ENCODE data around the gene ITCH. TPM values are rescaled to one million over a fixed set of nuclear protein-coding genes. Genes with fewer than 3 reads are reported as not detected.

The ITCH gene
- total RNA-seq, 1 experiment from 2014 or later: 68.3 TPM

DNA sequence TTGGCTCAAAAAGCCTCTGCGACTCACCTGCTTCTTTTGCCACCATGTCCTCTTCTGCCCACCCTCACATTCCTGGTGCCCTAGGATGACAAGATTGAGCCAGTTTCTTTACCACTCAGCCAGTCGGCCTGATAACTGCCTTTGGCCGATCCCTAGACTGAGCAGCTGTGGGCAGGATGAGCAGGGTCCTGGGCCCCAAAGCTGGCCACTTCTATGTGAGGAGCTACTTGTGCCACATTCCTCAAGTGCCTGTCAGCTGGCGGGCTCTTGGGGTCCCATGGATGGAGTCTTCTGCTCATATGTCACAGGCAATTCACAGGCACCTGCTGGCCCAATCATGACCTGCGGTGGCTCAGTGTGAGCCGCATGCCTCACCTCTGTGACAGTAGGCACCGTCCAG lies 169.7 kb downstream of the ITCH start:
- no peak for DNase-seq (ENCODE audit: unreplicated experiment)
- peaks cover 73% of the 10 kb centered on the region for H3K36me3 Mint-ChIP-seq (ENCODE audit: insufficient read depth, unreplicated experiment)
- H3K27me3 Mint-ChIP-seq (ENCODE audit: insufficient read depth, unreplicated experiment): no peaks in the 10 kb centered on the region
- ChIA-PET POLR2A (interaction anchor here (0.7 to 5.7 kb wide), 3 partner anchors 16 to 182 kb away, joined by 3 to 34 read pairs (median 3); partner anchors contain the start of gene DYNLRB1), CTCF (interaction anchor here (0.6 to 3.1 kb wide), 3 partner anchors 10 to 220 kb away, joined by 3 to 10 read pairs (median 3); no protein-coding TSS in a partner anchor)
- no peak overlapping the region for H3K4me3 Mint-ChIP-seq (ENCODE audit: unreplicated experiment)
- H3K27ac Mint-ChIP-seq (ENCODE audit: low read depth, unreplicated experiment): no peak overlapping the region
- intact Hi-C loops (cut with micrococcal nuclease): no loop called here
- BruUV-seq (replicated peaks): no TSS peak
- H3K4me1 Mint-ChIP-seq (ENCODE audit: insufficient read depth, unreplicated experiment): peaks cover 7% of the 10 kb centered on the region
- TF ChIP-seq, protein P1, sequence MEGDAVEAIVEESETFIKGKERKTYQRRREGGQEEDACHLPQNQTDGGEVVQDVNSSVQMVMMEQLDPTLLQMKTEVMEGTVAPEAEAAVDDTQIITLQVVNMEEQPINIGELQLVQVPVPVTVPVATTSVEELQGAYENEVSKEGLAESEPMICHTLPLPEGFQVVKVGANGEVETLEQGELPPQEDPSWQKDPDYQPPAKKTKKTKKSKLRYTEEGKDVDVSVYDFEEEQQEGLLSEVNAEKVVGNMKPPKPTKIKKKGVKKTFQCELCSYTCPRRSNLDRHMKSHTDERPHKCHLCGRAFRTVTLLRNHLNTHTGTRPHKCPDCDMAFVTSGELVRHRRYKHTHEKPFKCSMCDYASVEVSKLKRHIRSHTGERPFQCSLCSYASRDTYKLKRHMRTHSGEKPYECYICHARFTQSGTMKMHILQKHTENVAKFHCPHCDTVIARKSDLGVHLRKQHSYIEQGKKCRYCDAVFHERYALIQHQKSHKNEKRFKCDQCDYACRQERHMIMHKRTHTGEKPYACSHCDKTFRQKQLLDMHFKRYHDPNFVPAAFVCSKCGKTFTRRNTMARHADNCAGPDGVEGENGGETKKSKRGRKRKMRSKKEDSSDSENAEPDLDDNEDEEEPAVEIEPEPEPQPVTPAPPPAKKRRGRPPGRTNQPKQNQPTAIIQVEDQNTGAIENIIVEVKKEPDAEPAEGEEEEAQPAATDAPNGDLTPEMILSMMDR (IDR thresholded peaks at IDR 0.05; ENCODE audit: unreplicated experiment): no peak
- H3K9me3 Mint-ChIP-seq (ENCODE audit: unreplicated experiment): no peaks in the 10 kb centered on the region

DNA sequence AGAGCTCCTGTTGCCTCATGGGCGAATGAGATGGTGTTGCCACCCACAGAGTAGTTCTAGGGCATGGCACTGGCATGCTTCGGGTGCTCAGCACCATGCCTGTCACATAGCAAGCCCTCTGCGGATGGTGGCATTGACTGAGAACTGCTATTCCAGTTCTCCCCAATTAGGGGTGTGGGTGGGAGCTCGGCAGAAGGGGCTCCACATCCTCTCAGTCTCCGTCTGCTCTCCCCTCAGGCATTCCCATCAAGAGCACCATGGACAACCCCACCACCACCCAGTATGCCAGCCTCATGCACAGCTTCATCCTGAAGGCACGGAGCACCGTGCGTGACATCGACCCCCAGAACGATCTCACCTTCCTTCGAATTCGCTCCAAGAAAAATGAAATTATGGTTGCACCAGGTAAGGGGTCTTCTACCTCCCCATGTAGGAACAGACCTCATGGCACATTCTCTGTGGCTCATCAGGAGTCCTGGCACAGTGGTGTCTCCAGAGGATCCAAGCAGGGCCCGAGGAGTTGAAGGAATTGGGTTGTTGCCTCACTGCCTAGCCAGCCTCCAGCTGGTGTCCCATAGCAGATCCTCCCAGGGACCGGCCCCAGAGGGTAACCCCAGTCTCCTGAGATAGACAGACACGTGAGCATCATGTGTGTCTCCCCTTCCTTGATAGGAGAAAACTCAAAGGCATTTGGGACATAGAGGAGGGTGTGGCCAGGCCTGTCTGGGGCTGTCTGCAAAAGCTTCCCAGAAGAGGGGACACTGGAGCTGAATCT lies 171.5 kb downstream of the ITCH start:
- no peaks in the 10 kb centered on the region for H3K9me3 Mint-ChIP-seq (ENCODE audit: unreplicated experiment)
- intact Hi-C loops (cut with micrococcal nuclease): no loop called here
- no peak for DNase-seq (ENCODE audit: unreplicated experiment)
- CTCF ChIA-PET: interaction anchor here (0.6 to 1.7 kb wide), 5 partner anchors 12 to 1923 kb away, joined by 3 read pairs; no protein-coding TSS in a partner anchor
- H3K36me3 Mint-ChIP-seq (ENCODE audit: insufficient read depth, unreplicated experiment): peaks cover 73% of the 10 kb centered on the region
- no peak overlapping the region for H3K4me3 Mint-ChIP-seq (ENCODE audit: unreplicated experiment)
- peaks cover 7% of the 10 kb centered on the region for H3K4me1 Mint-ChIP-seq (ENCODE audit: insufficient read depth, unreplicated experiment)
- POLR2A ChIA-PET: interaction anchor here (0.6 to 5.7 kb wide), 2 partner anchors 13 to 18 kb away, joined by 3 to 34 read pairs; partner anchors contain the start of gene DYNLRB1
- H3K27me3 Mint-ChIP-seq (ENCODE audit: insufficient read depth, unreplicated experiment): no peaks in the 10 kb centered on the region
- BruUV-seq (replicated peaks): no TSS peak
- TF ChIP-seq, protein P1 (IDR thresholded peaks at IDR 0.05; ENCODE audit: unreplicated experiment): no peak
- peak overlapping the region; percentile 9 for H3K27ac Mint-ChIP-seq (ENCODE audit: low read depth, unreplicated experiment)

DNA sequence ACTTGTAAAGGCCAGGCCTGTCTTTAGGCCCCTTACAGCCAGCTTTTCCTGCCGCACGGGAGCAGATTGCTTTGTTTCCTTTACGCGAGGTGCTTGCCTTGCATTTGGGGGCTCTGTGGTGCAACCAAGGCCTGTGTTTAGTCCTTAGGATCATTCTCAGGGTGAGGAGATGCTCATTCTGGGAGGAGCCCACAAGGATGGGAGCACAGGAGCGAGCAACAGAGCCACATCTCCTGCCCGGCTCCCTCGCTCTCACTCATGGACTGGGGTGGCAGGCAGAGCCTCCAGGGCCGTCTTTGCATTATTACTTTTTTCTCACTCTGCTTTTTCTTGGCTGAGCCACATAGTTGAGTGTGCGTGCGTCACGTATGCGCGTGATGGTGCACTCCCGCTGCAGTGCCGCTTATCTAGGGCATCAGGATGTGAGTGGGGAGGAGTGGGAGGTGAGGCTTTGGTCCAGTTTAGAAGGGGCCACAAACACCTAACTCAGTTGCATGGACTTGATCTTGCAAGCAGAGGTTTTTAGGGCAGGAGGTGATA lies 172.3 kb downstream of the ITCH start:
- Mint-ChIP-seq H3K9me3 (ENCODE audit: unreplicated experiment) (no peaks in the 10 kb centered on the region), H3K36me3 (ENCODE audit: insufficient read depth, unreplicated experiment) (peaks cover 73% of the 10 kb centered on the region), H3K27me3 (ENCODE audit: insufficient read depth, unreplicated experiment) (no peaks in the 10 kb centered on the region), H3K4me1 (ENCODE audit: insufficient read depth, unreplicated experiment) (peaks cover 7% of the 10 kb centered on the region), H3K4me3 (ENCODE audit: unreplicated experiment) (no peak overlapping the region), H3K27ac (ENCODE audit: low read depth, unreplicated experiment) (no peak overlapping the region)
- ChIA-PET POLR2A (interaction anchor here (5.7 kb wide), 1 partner anchor 19 kb away, joined by 34 read pairs; the partner anchor contains the start of gene DYNLRB1), CTCF (no interaction called here)
- TF ChIP-seq, protein P1 (IDR thresholded peaks at IDR 0.05; ENCODE audit: unreplicated experiment): no peak
- intact Hi-C loops (cut with micrococcal nuclease): no loop called here
- no TSS peak for BruUV-seq (replicated peaks)
- DNase-seq (ENCODE audit: unreplicated experiment): no peak

DNA sequence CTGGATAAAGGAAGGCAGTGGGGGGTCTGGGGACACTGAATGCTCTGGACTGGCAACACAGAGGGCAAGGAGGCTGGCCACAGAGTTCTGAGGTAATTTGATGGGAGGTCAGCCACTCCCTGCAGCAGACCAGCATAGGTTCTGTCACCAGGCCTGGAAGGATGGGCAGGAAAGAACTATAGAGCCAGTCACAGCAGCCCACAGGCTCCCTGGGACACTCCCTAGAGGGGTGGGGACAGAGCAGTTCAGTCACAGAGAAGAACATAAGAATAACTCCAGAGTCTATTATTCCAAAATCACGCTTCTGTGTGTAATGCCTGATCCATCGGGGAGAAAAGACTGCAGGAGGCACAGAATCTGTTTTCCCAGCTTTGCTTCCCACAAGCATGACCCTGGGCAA lies 172.8 kb downstream of the ITCH start:
- DNase-seq (ENCODE audit: unreplicated experiment): no peak
- Mint-ChIP-seq H3K27ac (ENCODE audit: low read depth, unreplicated experiment) (no peak overlapping the region), H3K36me3 (ENCODE audit: insufficient read depth, unreplicated experiment) (peaks cover 73% of the 10 kb centered on the region), H3K9me3 (ENCODE audit: unreplicated experiment) (no peaks in the 10 kb centered on the region), H3K4me1 (ENCODE audit: insufficient read depth, unreplicated experiment) (peaks cover 7% of the 10 kb centered on the region), H3K27me3 (ENCODE audit: insufficient read depth, unreplicated experiment) (no peaks in the 10 kb centered on the region), H3K4me3 (ENCODE audit: unreplicated experiment) (no peak overlapping the region)
- POLR2A ChIA-PET: interaction anchor here (1.2 kb wide), 1 partner anchor 9 kb away, joined by 4 read pairs; no protein-coding TSS in a partner anchor
- CTCF ChIA-PET: interaction anchor here (1.6 kb wide), 1 partner anchor 223 kb away, joined by 7 read pairs; no protein-coding TSS in a partner anchor
- TF ChIP-seq, protein P1 (IDR thresholded peaks at IDR 0.05; ENCODE audit: unreplicated experiment): no peak
- intact Hi-C loops (cut with micrococcal nuclease): no loop called here
- no TSS peak for BruUV-seq (replicated peaks)
